NCI-H2107 treated with DMSO at 0.1 percent for 48 hours (cell line): ENCODE data around the gene SMOC2.
"Not testable (repeated sequence)": the region's sequence is repeated elsewhere in the genome, so short reads cannot be mapped to it uniquely, and the experiment has no call there.

ENCODE experiments used
- DNase-seq: peaks from one replicate; lab custom pipeline; 2025; ENCODE audit not compliant: unreplicated experiment; lab: John Stamatoyannopoulos, UW

Gene SMOC2

GRCh38 chr6:168536665-168537539 is 95.9 kb downstream of the SMOC2 start:
- DNase-seq, result no peak

GRCh38 chr6:168537540-168537884 is 96.5 kb downstream of the SMOC2 start:
- DNase-seq, result no peak

GRCh38 chr6:168538188-168538891 is 97.4 kb downstream of the SMOC2 start:
- DNase-seq, result not testable (repeated sequence)

GRCh38 chr6:168538892-168539811 is 98.2 kb downstream of the SMOC2 start:
- no peak for DNase-seq

- no peak for DNase-seq
Measured at GRCh38 chr6:168540713-168541291, 99.8 kb downstream of the SMOC2 start.

- no peak for DNase-seq
Measured at GRCh38 chr6:168541307-168541706, 100.3 kb downstream of the SMOC2 start.

- no peak for DNase-seq
Measured at GRCh38 chr6:168542301-168542700, 101.3 kb downstream of the SMOC2 start.

GRCh38 chr6:168545428-168545827 is 104.4 kb downstream of the SMOC2 start:
- no peak for DNase-seq

GRCh38 chr6:168546151-168546550 is 105.2 kb downstream of the SMOC2 start:
- DNase-seq, result no peak

GRCh38 chr6:168546730-168547129 is 105.7 kb downstream of the SMOC2 start:
- no peak for DNase-seq

GRCh38 chr6:168550326-168550725 is 109.3 kb downstream of the SMOC2 start:
- no peak for DNase-seq

GRCh38 chr6:168554472-168554871 is 113.5 kb downstream of the SMOC2 start:
- no peak for DNase-seq

- DNase-seq, result no peak
Measured at GRCh38 chr6:168554898-168555617, 114.1 kb downstream of the SMOC2 start.

- DNase-seq, result no peak
Measured at GRCh38 chr6:168555618-168556273, 114.8 kb downstream of the SMOC2 start.

GRCh38 chr6:168557512-168557911 is 116.5 kb downstream of the SMOC2 start:
- DNase-seq, result no peak

- no peak for DNase-seq
Measured at GRCh38 chr6:168558686-168559085, 117.7 kb downstream of the SMOC2 start.

- no peak for DNase-seq
Measured at GRCh38 chr6:168559574-168560098, 118.7 kb downstream of the SMOC2 start.

GRCh38 chr6:168560126-168560525 is 119.1 kb downstream of the SMOC2 start:
- no peak for DNase-seq

GRCh38 chr6:168562576-168563151 is 121.7 kb downstream of the SMOC2 start:
- DNase-seq, result no peak
